Thymus (tissue), 11 donors: ENCODE measurements around the gene MEIOC. TPM values are rescaled to one million over a fixed set of nuclear protein-coding genes. Genes with fewer than 3 reads are reported as not detected.

Experiments
- DNase-seq, 9 donors: peaks; one replicate each; pipeline ENCODE4 v3.0.0-alpha.2; 2013; ENCODE audit warnings: low spot score in 9 of 9, low read depth in 6 of 9, missing footprints in 1 of 9
- H3K27ac ChIP-seq, 2 donors: one replicate each; pipeline ENCODE4 v1.5.1; 2013; ENCODE audit warnings: control low read depth in 1 of 2, low read depth in 1 of 2, low read length in 1 of 2, mild to moderate bottlenecking in 1 of 2, moderate library complexity in 1 of 2
- H3K27me3 ChIP-seq, 2 donors: one replicate each; pipeline ENCODE4 v1.5.1; 2013; ENCODE audit warnings: low read length in 1 of 2; ENCODE audit not compliant: control insufficient read depth in 2 of 2, insufficient read depth in 1 of 2
- H3K36me3 ChIP-seq, 2 donors: one replicate each; pipeline ENCODE4 v1.5.1; 2013; ENCODE audit warnings: low read length in 1 of 2, mild to moderate bottlenecking in 1 of 2, moderate library complexity in 1 of 2; ENCODE audit not compliant: control insufficient read depth in 2 of 2, insufficient read depth in 2 of 2
- H3K4me1 ChIP-seq, 2 donors: one replicate each; pipeline ENCODE4 v1.5.1; 2013; ENCODE audit warnings: low read length in 2 of 2; ENCODE audit not compliant: control insufficient read depth in 2 of 2, insufficient read depth in 2 of 2
- H3K4me3 ChIP-seq, 2 donors: one replicate each; pipeline ENCODE4 v1.5.1; 2013; ENCODE audit warnings: low read length in 2 of 2, control low read depth in 1 of 2, mild to moderate bottlenecking in 1 of 2
- H3K9me3 ChIP-seq, 2 donors: one replicate each; pipeline ENCODE4 v1.5.1; 2013; ENCODE audit warnings: low read length in 1 of 2, mild to moderate bottlenecking in 1 of 2; ENCODE audit not compliant: control insufficient read depth in 2 of 2, insufficient read depth in 1 of 2
- WGBS: extraction: QIAGEN DNeasy Blood & Tissue Kit; methylation state at CpG from one replicate; pipeline ENCODE4 v1.1.7; 2013; 5-methylcytosine and 5-hydroxymethylcytosine counted together
- polyA plus RNA-seq: library from polyadenylated mRNA; stranded (reverse); fragments of 200-250 nt; gene quantifications from one replicate; pipeline ENCODE4 v1.2.3, GENCODE V29; 2013
- total RNA-seq: library from RNA; stranded (reverse); fragments of 120-200 nt; gene quantifications from one replicate; pipeline ENCODE4 v1.2.4, GENCODE V29; 2013
- donor health status: healthy.

The MEIOC gene
- total and polyA plus RNA-seq, 2 donors = 0.05 to 0.09 TPM

DNA sequence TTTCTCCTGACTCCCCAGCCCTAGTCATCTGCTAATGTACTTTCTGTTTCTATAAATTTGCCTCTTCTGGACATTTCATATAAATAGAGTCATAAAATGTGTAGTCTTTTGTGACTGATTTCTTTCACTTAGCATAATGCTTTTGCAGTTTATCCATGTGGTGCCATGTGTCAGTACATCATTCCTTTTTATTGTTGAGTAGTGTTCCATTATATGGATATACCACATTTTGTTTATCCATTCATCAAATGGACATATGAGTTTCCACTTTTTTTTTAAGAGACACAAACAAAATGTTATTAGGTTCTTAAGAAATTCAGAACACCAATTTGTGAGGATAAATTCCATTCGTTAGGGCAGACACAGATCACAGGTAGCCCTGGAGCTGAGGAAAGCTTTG is 63.2 kb downstream of the MEIOC start:
- peaks cover 22 to 23% of the 10 kb centered on the region in 2 donors for H3K36me3 ChIP-seq
- H3K4me1 ChIP-seq = no peaks in the 10 kb centered on the region
- H3K4me3 ChIP-seq = no peak overlapping the region
- no peak overlapping the region for H3K27ac ChIP-seq
- H3K27me3 ChIP-seq = no peaks in the 10 kb centered on the region
- H3K9me3 ChIP-seq = no peaks in the 10 kb centered on the region
- 99% methylated on average over 1 of the region's 1 CpG for WGBS
- no peak for DNase-seq

- peaks cover 22 to 26% of the 10 kb centered on the region in 2 donors for H3K36me3 ChIP-seq
- H3K27me3 ChIP-seq = no peaks in the 10 kb centered on the region
- no peak for DNase-seq
- WGBS = 97% methylated on average over 5 of the region's 5 CpGs
- H3K9me3 ChIP-seq = no peaks in the 10 kb centered on the region
- no peaks in the 10 kb centered on the region for H3K4me1 ChIP-seq
- H3K27ac ChIP-seq = no peak overlapping the region
- H3K4me3 ChIP-seq = no peak overlapping the region
These were observed 66.0 kb downstream of the MEIOC start for GRCh38 chr17:44722254-44722653.

Other genes with a start within 250 kb of the MEIOC start
- 12.7 TPM for gene GPATCH8, start 153.1 kb upstream of the MEIOC start, total RNA-seq
- 11.1 TPM for gene GPATCH8, start 153.1 kb upstream of the MEIOC start, polyA plus RNA-seq
- gene FZD2, start 99.0 kb upstream of the MEIOC start, total RNA-seq = 0.80 TPM
- gene FZD2, start 99.0 kb upstream of the MEIOC start, polyA plus RNA-seq = 1.7 TPM
- gene CCDC43, start 33.3 kb downstream of the MEIOC start, total RNA-seq = 22.8 TPM
- 19.3 TPM for gene CCDC43, start 33.3 kb downstream of the MEIOC start, polyA plus RNA-seq
- gene DBF4B, start 52.2 kb downstream of the MEIOC start, total RNA-seq = 3.5 TPM
- gene DBF4B, start 52.2 kb downstream of the MEIOC start, polyA plus RNA-seq = 5.2 TPM
- gene ADAM11, start 102.5 kb downstream of the MEIOC start, total RNA-seq = 0.33 TPM
- gene ADAM11, start 102.5 kb downstream of the MEIOC start, polyA plus RNA-seq = 1.3 TPM
- gene GJC1, start 173.8 kb downstream of the MEIOC start, total RNA-seq = 2.2 TPM
- 2.1 TPM for gene GJC1, start 173.8 kb downstream of the MEIOC start, polyA plus RNA-seq
- 1.8 TPM for gene HIGD1B, start 191.4 kb downstream of the MEIOC start, total RNA-seq
- 2.2 TPM for gene HIGD1B, start 191.4 kb downstream of the MEIOC start, polyA plus RNA-seq
- 65.8 TPM for gene EFTUD2, start 243.0 kb downstream of the MEIOC start, total RNA-seq
- gene EFTUD2, start 243.0 kb downstream of the MEIOC start, polyA plus RNA-seq = 44.0 TPM